K562 (cell line): ENCODE data around the gene KISS1.

ENCODE experiments used
- CTCF ChIP-seq, 3 experiments: IDR thresholded peaks in 2 of 3; conservative IDR thresholded peaks in 1 of 3; 2 replicates each; pipeline ENCODE4 v1.5.1; 2011 to 2012; ENCODE audit warnings: low read length in 3 of 3, mild to moderate bottlenecking in 3 of 3, control low read depth in 2 of 3, improper control_type of control experiment in 1 of 3, inconsistent platforms in 1 of 3, low read depth in 1 of 3, mixed read lengths in 1 of 3, moderate library complexity in 1 of 3; ENCODE audit not compliant: insufficient read depth in 2 of 3
- EGR1 ChIP-seq: fragments of 450-650 bp; conservative IDR thresholded peaks from 2 replicates; pipeline ENCODE4 v1.6.1; 2017; ENCODE audit warnings: mild to moderate bottlenecking
- GABPA ChIP-seq: fragments of 200-800 bp; sonication (Bioruptor generic); conservative IDR thresholded peaks from 2 replicates; pipeline ENCODE4 v1.6.1; 2016; ENCODE audit warnings: low read depth, missing genetic modification characterization, missing compliant biosample characterization
- TFAP4 ChIP-seq: sonication (generic); formaldehyde crosslinking; IDR thresholded peaks from 2 replicates; pipeline ENCODE4 v1.8.0; 2022; ENCODE audit warnings: missing genetic modification reagents, mild to moderate bottlenecking, moderate library complexity, borderline replicate concordance
- ZNF263 ChIP-seq: sonication (generic); formaldehyde crosslinking; IDR thresholded peaks from 2 replicates; pipeline ENCODE4 v1.8.0; 2022; ENCODE audit warnings: mild to moderate bottlenecking, missing genetic modification reagents, borderline replicate concordance

DNA sequence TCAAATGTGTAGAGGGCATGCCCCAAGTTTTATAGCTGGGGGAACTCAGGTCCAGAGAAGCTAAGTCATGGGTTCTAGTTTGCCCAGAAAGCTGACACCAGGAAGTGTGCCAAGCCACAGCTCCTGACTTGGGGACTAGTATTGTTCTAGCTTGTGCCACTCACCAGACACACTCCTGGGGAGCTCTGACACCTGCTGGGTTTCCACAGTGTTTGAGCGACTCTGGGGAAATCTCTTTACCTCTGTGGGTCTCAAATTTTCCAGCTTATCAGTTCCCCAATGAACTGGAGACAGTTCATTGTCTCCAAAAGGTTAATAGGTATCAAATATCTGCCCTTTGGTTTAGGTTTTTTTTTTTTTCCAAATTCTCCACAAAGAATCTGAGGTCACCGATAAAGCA lies 4.2 kb downstream of the KISS1 start:
- TF ChIP-seq GABPA = no peak
- no peak for TF ChIP-seq TFAP4
- no peak for TF ChIP-seq EGR1
- TF ChIP-seq CTCF (IDR thresholded peaks at IDR 0.05 in 2 of 3, conservative IDR thresholded peaks at IDR 0.05 in 1 of 3; ENCODE audit: insufficient read depth in 2 of 3, low read depth in 1 of 3, low read length in 3 of 3) = no peak
- TF ChIP-seq ZNF263 (CRISPR knock-in tag) = no peak
